ENCODE measurements around the gene E2F6.

DNA sequence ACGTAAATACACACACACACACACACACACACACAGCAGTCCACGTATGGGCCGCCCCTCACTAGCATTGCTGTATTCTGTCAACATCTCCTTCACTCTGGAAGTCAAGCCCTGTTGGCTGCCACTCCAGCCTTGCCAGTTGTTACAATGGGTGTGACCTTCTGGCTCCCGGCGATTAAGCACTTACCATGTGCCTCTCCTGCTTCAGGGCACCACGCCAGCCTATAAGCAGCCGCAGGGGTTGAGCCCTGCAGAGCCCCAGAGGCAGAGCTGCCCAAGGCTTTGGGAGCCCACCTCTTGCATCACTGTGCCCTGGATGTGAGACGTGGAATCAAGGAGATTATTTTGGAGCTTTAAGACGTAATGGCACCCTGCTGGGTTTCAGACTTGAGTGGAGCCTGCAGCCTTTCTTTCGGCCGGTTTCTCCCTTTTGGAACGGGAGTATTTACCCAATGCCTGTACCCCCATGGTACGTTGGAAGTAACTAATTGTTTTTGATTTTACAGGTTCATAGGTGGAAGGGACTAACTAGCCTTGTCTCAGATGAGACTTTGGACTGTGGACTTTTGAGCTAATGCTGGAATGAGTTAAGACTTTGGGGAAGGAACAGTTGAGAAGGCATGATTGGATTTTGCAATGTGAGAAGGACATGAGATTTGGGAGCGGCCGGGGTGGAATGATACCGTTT is 67.1 kb downstream of the E2F6 start:
- TF ChIP-seq GATA3 (IDR thresholded peaks at IDR 0.05; ENCODE audit: low read depth, low read length), result no peak
- no peak for TF ChIP-seq GATA2 (IDR thresholded peaks at IDR 0.05; ENCODE audit: low read depth, low read length)
